Caco-2 (cell line): Measurements from ENCODE around the gene BCAS3. TPM values are rescaled to one million over a fixed set of nuclear protein-coding genes. Genes with fewer than 3 reads are reported as not detected.
"Not testable (repeated sequence)": the region's sequence is repeated elsewhere in the genome, so short reads cannot be mapped to it uniquely, and the experiment has no call there.

Experiments used
- BruUV-seq: library from RNA; stranded (reverse); fragments of 400-500 nt; replicated peaks from 2 replicates; lab custom pipeline; 2021; lab: Mats Ljungman, UMichigan
- CTCF ChIA-PET: fragments of 300-600 bp; sonication (Branson Sonifier 250); formaldehyde crosslinking; loops from one replicate; lab custom pipeline; 2022; ENCODE audit warnings: antibody characterized with exemption; lab: Charles Lee
- POLR2A ChIA-PET: fragments of 300-600 bp; sonication (Branson Sonifier 250); formaldehyde crosslinking; loops from one replicate; lab custom pipeline; 2022; ENCODE audit warnings: antibody characterized with exemption; lab: Charles Lee
- DNase-seq, 2 experiments: peaks; one replicate each; pipeline versions ENCODE4 v3.0.0 to v3.0.0-alpha.2; 2020 to 2022
- H3K27me3 ChIP-seq: replicated peaks from 2 replicates; pipeline ENCODE4 v1.6.0; 2011; ENCODE audit warnings: low read length; ENCODE audit not compliant: control insufficient read depth, insufficient read depth
- H3K36me3 ChIP-seq: 2 replicates; pipeline ENCODE4 v1.5.1; 2011; ENCODE audit warnings: low read length; ENCODE audit not compliant: control insufficient read depth, insufficient read depth
- H3K4me1 ChIP-seq: fragments of 250-450 bp; sonication (Bioruptor Pico); 2 replicates; pipeline ENCODE4 v1.5.1; 2020; ENCODE audit warnings: mild to moderate bottlenecking
- H3K4me3 ChIP-seq: 2 replicates; pipeline ENCODE4 v1.5.1; 2011; ENCODE audit warnings: low read depth, mild to moderate bottlenecking, control low read depth, low read length
- H3K9me3 ChIP-seq: fragments of 250-450 bp; sonication (Bioruptor Pico); 2 replicates; pipeline ENCODE4 v1.5.1; 2020; ENCODE audit warnings: mild to moderate bottlenecking, moderate library complexity
- H3K27ac Mint-ChIP-seq: one replicate; pipeline ENCODE4 v1.8.0; 2022; ENCODE audit warnings: mixed read lengths; ENCODE audit not compliant: unreplicated experiment
- H3K27me3 Mint-ChIP-seq: one replicate; pipeline ENCODE4 v1.8.0; 2022; ENCODE audit warnings: mixed read lengths; ENCODE audit not compliant: insufficient read depth, unreplicated experiment
- H3K36me3 Mint-ChIP-seq: one replicate; pipeline ENCODE4 v1.8.0; 2022; ENCODE audit warnings: mild to moderate bottlenecking, mixed read lengths; ENCODE audit not compliant: insufficient read depth, unreplicated experiment
- H3K4me1 Mint-ChIP-seq: one replicate; pipeline ENCODE4 v1.8.0; 2022; ENCODE audit warnings: low read depth, mixed read lengths; ENCODE audit not compliant: unreplicated experiment
- H3K4me3 Mint-ChIP-seq: one replicate; pipeline ENCODE4 v1.8.0; 2022; ENCODE audit warnings: mild to moderate bottlenecking, moderate library complexity, mixed read lengths; ENCODE audit not compliant: unreplicated experiment
- H3K9me3 Mint-ChIP-seq: one replicate; pipeline ENCODE4 v1.8.0; 2022; ENCODE audit warnings: mixed read lengths; ENCODE audit not compliant: unreplicated experiment
- CTCF ChIP-seq, 2 experiments: fragments of 200-600 bp in 1 of 2; IDR thresholded peaks; 1 replicate in 1 of 2; 2 replicates in 1 of 2; pipeline versions ENCODE4 v1.5.1 to v1.8.0; 2011 to 2022; ENCODE audit warnings: antibody characterized with exemption in 1 of 2, control low read depth in 1 of 2, inconsistent platforms in 1 of 2, low read depth in 1 of 2, low read length in 1 of 2, mild to moderate bottlenecking in 1 of 2, moderate library complexity in 1 of 2; ENCODE audit not compliant: insufficient read depth in 1 of 2, severe bottlenecking in 1 of 2, unreplicated experiment in 1 of 2
- intact Hi-C: fragments of 100-400 bp; cut with micrococcal nuclease; formaldehyde crosslinking; loops from one replicate; pipeline ENCODE4 v1.10.0; 2022; ENCODE audit not compliant: unreplicated experiment
- total RNA-seq: library from RNA; stranded (reverse); gene quantifications from 2 replicates; pipeline ENCODE4 v1.2.3, GENCODE V29; 2022

The BCAS3 gene
- total RNA-seq, 1 experiment from 2014 or later: 44.1 TPM

- TF ChIP-seq CTCF (IDR thresholded peaks at IDR 0.05; ENCODE audit: insufficient read depth in 1 of 2, low read depth in 1 of 2, low read length in 1 of 2, severe bottlenecking in 1 of 2, unreplicated experiment in 1 of 2): no peak
- Histone ChIP-seq H3K4me1 (peaks cover 30% of the 10 kb centered on the region), H3K4me3 (no peak overlapping the region), H3K27me3 (no peaks in the 10 kb centered on the region), H3K9me3 (peaks cover 7% of the 10 kb centered on the region; the same call in 1 of the 2 replicates), H3K36me3 (no peaks in the 10 kb centered on the region)
- intact Hi-C loops: no loop called here
- H3K9me3 Mint-ChIP-seq: no peaks in the 10 kb centered on the region
- H3K4me1 Mint-ChIP-seq: peaks cover 31% of the 10 kb centered on the region
- H3K27me3 Mint-ChIP-seq: no peaks in the 10 kb centered on the region
- no TSS peak for BruUV-seq
- no peak for DNase-seq
- H3K36me3 Mint-ChIP-seq: no peaks in the 10 kb centered on the region
- no peak overlapping the region for H3K4me3 Mint-ChIP-seq
- CTCF ChIA-PET: no interaction called here
- POLR2A ChIA-PET: no interaction called here
- no peak overlapping the region for H3K27ac Mint-ChIP-seq
Measured at GRCh38 chr17:61429274-61429673, 751.6 kb downstream of the BCAS3 start.

GRCh38 chr17:61429831-61430230 lies 752.2 kb downstream of the BCAS3 start:
- intact Hi-C loops, H3K27me3 Mint-ChIP-seq, CTCF ChIA-PET, DNase-seq, H3K27ac Mint-ChIP-seq, H3K4me3 ChIP-seq, H3K9me3 ChIP-seq, BruUV-seq, H3K36me3 Mint-ChIP-seq, H3K36me3 ChIP-seq, H3K9me3 Mint-ChIP-seq, H3K4me3 Mint-ChIP-seq, POLR2A ChIA-PET, H3K27me3 ChIP-seq: not testable (repeated sequence)
- H3K4me1 ChIP-seq: peaks cover 30% of the 10 kb centered on the region
- H3K4me1 Mint-ChIP-seq: peaks cover 31% of the 10 kb centered on the region

- no peaks in the 10 kb centered on the region for H3K27me3 ChIP-seq
- no peak for DNase-seq
- H3K9me3 Mint-ChIP-seq: peaks cover 3% of the 10 kb centered on the region
- peak overlapping the region; percentile 12 for H3K27ac Mint-ChIP-seq
- no TSS peak for BruUV-seq
- peaks cover 20% of the 10 kb centered on the region for H3K4me1 Mint-ChIP-seq
- POLR2A ChIA-PET: no interaction called here
- H3K4me3 Mint-ChIP-seq: no peak overlapping the region
- H3K27me3 Mint-ChIP-seq: no peaks in the 10 kb centered on the region
- TF ChIP-seq CTCF (IDR thresholded peaks at IDR 0.05; ENCODE audit: insufficient read depth in 1 of 2, low read depth in 1 of 2, low read length in 1 of 2, severe bottlenecking in 1 of 2, unreplicated experiment in 1 of 2): no peak
- peaks cover 18% of the 10 kb centered on the region for H3K4me1 ChIP-seq
- no peaks in the 10 kb centered on the region for H3K36me3 Mint-ChIP-seq
- peaks cover 27% of the 10 kb centered on the region for H3K9me3 ChIP-seq
- no peak overlapping the region for H3K4me3 ChIP-seq
- intact Hi-C loops: loop anchor here (1.0 kb wide), 1 partner anchor 30 kb away; no protein-coding TSS in a partner anchor
- CTCF ChIA-PET: no interaction called here
- no peaks in the 10 kb centered on the region for H3K36me3 ChIP-seq
Measured at GRCh38 chr17:61431594-61432311, 754.1 kb downstream of the BCAS3 start.
